ENCODE results near the gene EPB41L1.

DNA sequence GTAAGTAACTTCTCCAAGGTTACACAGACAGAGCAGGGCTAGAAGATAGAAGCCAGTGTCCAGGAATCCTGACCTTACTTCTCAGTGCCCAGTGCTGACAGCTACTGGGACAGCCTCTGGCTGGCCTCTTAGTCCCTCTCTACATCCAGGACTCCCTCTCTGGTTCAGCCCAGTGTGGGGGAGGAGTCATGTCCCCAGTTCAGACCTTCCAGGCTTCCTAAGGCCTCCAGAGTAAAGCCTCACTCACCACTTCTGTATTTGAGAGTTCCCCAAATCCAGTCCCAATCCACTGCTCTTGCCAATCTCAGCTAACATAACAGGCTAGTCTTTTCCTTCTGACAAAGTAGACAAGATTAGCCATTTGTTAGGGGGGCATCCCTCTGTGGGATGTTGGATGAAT is 36.9 kb upstream of the EPB41L1 start:
- TF ChIP-seq CTCF (IDR thresholded peaks at IDR 0.05; ENCODE audit: borderline replicate concordance, extremely low read depth, low read length, poor library complexity, severe bottlenecking) (no peak), EZH2 (IDR thresholded peaks at IDR 0.05; ENCODE audit: borderline replicate concordance, low read depth, low read length, severe bottlenecking) (no peak)

Data from DND-41 (cell line).